H9 (cell line): Measurements from ENCODE around the gene ME3. TPM values are rescaled to one million over a fixed set of nuclear protein-coding genes. Genes with fewer than 3 reads are reported as not detected.

Source experiments
- DNase-seq: peaks from one replicate; pipeline ENCODE4 v3.0.0-alpha.2; 2017
- H2AFZ ChIP-seq: one replicate; pipeline ENCODE4 v1.6.1; 2013; ENCODE audit warnings: mild to moderate bottlenecking, low read length, control low read depth, moderate library complexity
- H2AK5ac ChIP-seq: 2 replicates; pipeline ENCODE4 v1.6.1; 2013; ENCODE audit warnings: low read length, control low read depth, mixed read lengths; ENCODE audit not compliant: insufficient read length
- H2BK120ac ChIP-seq: one replicate; pipeline ENCODE4 v1.6.1; 2013; ENCODE audit warnings: low read depth, mild to moderate bottlenecking, low read length, control low read depth, inconsistent platforms; ENCODE audit not compliant: poor library complexity, severe bottlenecking
- H2BK12ac ChIP-seq: 2 replicates; pipeline ENCODE4 v1.6.1; 2013; ENCODE audit warnings: low read length, control low read depth, mixed read lengths, low read depth; ENCODE audit not compliant: insufficient read length
- H2BK15ac ChIP-seq: 2 replicates; pipeline ENCODE4 v1.6.1; 2013; ENCODE audit warnings: low read depth, low read length, control low read depth
- H2BK20ac ChIP-seq: one replicate; pipeline ENCODE4 v1.6.1; 2013; ENCODE audit warnings: low read depth, mild to moderate bottlenecking, low read length, control low read depth, inconsistent platforms; ENCODE audit not compliant: poor library complexity, severe bottlenecking
- H2BK5ac ChIP-seq: 2 replicates; pipeline ENCODE4 v1.6.1; 2013; ENCODE audit warnings: low read length, control low read depth, mixed read lengths; ENCODE audit not compliant: insufficient read length
- H3K14ac ChIP-seq: 2 replicates; pipeline ENCODE4 v1.6.1; 2013; ENCODE audit warnings: low read length, control low read depth; ENCODE audit not compliant: insufficient read depth
- H3K18ac ChIP-seq: 2 replicates; pipeline ENCODE4 v1.6.1; 2013; ENCODE audit warnings: low read depth, mild to moderate bottlenecking, mixed read lengths, low read length, control low read depth; ENCODE audit not compliant: insufficient read length
- H3K23ac ChIP-seq: 2 replicates; pipeline ENCODE4 v1.6.1; 2013; ENCODE audit warnings: low read length, control low read depth, mixed read lengths, low read depth; ENCODE audit not compliant: insufficient read length
- H3K23me2 ChIP-seq: 2 replicates; pipeline ENCODE4 v1.6.1; 2013; ENCODE audit warnings: low read depth, mild to moderate bottlenecking, mixed read lengths, low read length, control low read depth; ENCODE audit not compliant: insufficient read length, poor library complexity, severe bottlenecking
- H3K27ac ChIP-seq: 2 replicates; pipeline ENCODE4 v1.5.1; 2013; ENCODE audit warnings: low read length, control low read depth, mixed read lengths, low read depth; ENCODE audit not compliant: insufficient read length
- H3K27me3 ChIP-seq: 2 replicates; pipeline ENCODE4 v1.6.1; 2013; ENCODE audit warnings: low read length, control low read depth, inconsistent platforms; ENCODE audit not compliant: insufficient read depth
- H3K4ac ChIP-seq: 2 replicates; pipeline ENCODE4 v1.6.1; 2013; ENCODE audit warnings: low read depth, mild to moderate bottlenecking, control low read depth, inconsistent platforms, low read length, moderate library complexity
- H3K4me1 ChIP-seq: 2 replicates; pipeline ENCODE4 v1.6.1; 2013; ENCODE audit warnings: low read length, control low read depth, inconsistent platforms; ENCODE audit not compliant: insufficient read depth
- H3K4me2 ChIP-seq: 2 replicates; pipeline ENCODE4 v1.6.1; 2013; ENCODE audit warnings: low read length, control low read depth, mixed read lengths; ENCODE audit not compliant: insufficient read length, insufficient read depth
- H3K56ac ChIP-seq: 2 replicates; pipeline ENCODE4 v1.6.1; 2013; ENCODE audit warnings: low read depth, mild to moderate bottlenecking, mixed read lengths, low read length, control low read depth; ENCODE audit not compliant: insufficient read length
- H3K79me1 ChIP-seq: 2 replicates; pipeline ENCODE4 v1.6.1; 2013; ENCODE audit warnings: low read depth, mild to moderate bottlenecking, moderate library complexity, low read length, control low read depth, inconsistent platforms; ENCODE audit not compliant: insufficient read depth, poor library complexity, severe bottlenecking
- H3K79me2 ChIP-seq: 2 replicates; pipeline ENCODE4 v1.6.1; 2013; ENCODE audit warnings: low read length, control low read depth, inconsistent platforms; ENCODE audit not compliant: insufficient read depth
- H3K9ac ChIP-seq: 2 replicates; pipeline ENCODE4 v1.6.1; 2013; ENCODE audit warnings: low read length, control low read depth, mixed read lengths; ENCODE audit not compliant: insufficient read length; ENCODE audit errors: extremely low read depth
- H3K9me3 ChIP-seq: one replicate; pipeline ENCODE4 v1.6.1; 2013; ENCODE audit warnings: low read depth, low read length, inconsistent platforms; ENCODE audit not compliant: control insufficient read depth
- H3T11ph ChIP-seq: one replicate; pipeline ENCODE4 v1.6.1; 2013; ENCODE audit warnings: mild to moderate bottlenecking, low read length, control low read depth, inconsistent platforms
- H4K20me1 ChIP-seq: one replicate; pipeline ENCODE4 v1.6.1; 2013; ENCODE audit not compliant: control insufficient read depth, insufficient read length, insufficient read depth
- H4K5ac ChIP-seq: 2 replicates; pipeline ENCODE4 v1.6.1; 2013; ENCODE audit warnings: low read depth, mild to moderate bottlenecking, mixed read lengths, low read length, control low read depth; ENCODE audit not compliant: insufficient read length
- H4K8ac ChIP-seq: replicated peaks from 2 replicates; pipeline ENCODE4 v1.6.1; 2013; ENCODE audit warnings: low read length, control low read depth, mixed read lengths, low read depth; ENCODE audit not compliant: insufficient read length
- H4K91ac ChIP-seq: 2 replicates; pipeline ENCODE4 v1.6.1; 2013; ENCODE audit warnings: low read depth, mild to moderate bottlenecking, moderate library complexity, mixed read lengths, low read length, control low read depth; ENCODE audit not compliant: insufficient read length
- H3K27ac Mint-ChIP-seq, 3 experiments: 2 replicates in 2 of 3; 3 replicates in 1 of 3; pipeline ENCODE4 v1.8.0; 2020 to 2021; ENCODE audit warnings: mixed read lengths in 3 of 3, mild to moderate bottlenecking in 1 of 3, moderate library complexity in 1 of 3
- H3K27me3 Mint-ChIP-seq: 2 replicates; pipeline ENCODE4 v1.8.0; 2021; ENCODE audit warnings: low read depth, mild to moderate bottlenecking, moderate library complexity, mixed read lengths
- H3K36me3 Mint-ChIP-seq, 3 experiments: 2 replicates in 2 of 3; 3 replicates in 1 of 3; pipeline ENCODE4 v1.8.0; 2020 to 2021; ENCODE audit warnings: low read depth in 3 of 3, mixed read lengths in 3 of 3; ENCODE audit not compliant: insufficient read depth in 1 of 3
- H3K4me1 Mint-ChIP-seq, 2 experiments: 2 replicates each; pipeline ENCODE4 v1.8.0; 2020; ENCODE audit warnings: mixed read lengths in 2 of 2
- H3K4me3 Mint-ChIP-seq, 2 experiments: 2 replicates in 1 of 2; 3 replicates in 1 of 2; pipeline ENCODE4 v1.8.0; 2020 to 2021; ENCODE audit warnings: mild to moderate bottlenecking in 2 of 2, mixed read lengths in 2 of 2, moderate library complexity in 1 of 2
- H3K9me3 Mint-ChIP-seq, 2 experiments: 2 replicates in 1 of 2; 3 replicates in 1 of 2; pipeline ENCODE4 v1.8.0; 2020; ENCODE audit warnings: mild to moderate bottlenecking in 2 of 2, mixed read lengths in 2 of 2, moderate library complexity in 1 of 2
- WGBS: extraction: QIAGEN DNeasy Blood & Tissue Kit; methylation state at CpG from one replicate; pipeline ENCODE4 v1.1.7; 2013; ENCODE audit warnings: missing lambda C conversion rate, low lambda C conversion rate, mixed read lengths; ENCODE audit not compliant: insufficient read length; ENCODE audit errors: extremely low coverage; 5-methylcytosine and 5-hydroxymethylcytosine counted together
- total RNA-seq: library from RNA; stranded (reverse); gene quantifications from 2 replicates; pipeline ENCODE4 v1.2.1, GENCODE V29; 2021
- TF ChIP-seq, protein P1 (sequence below): fragments of 200-600 bp; sonication (generic); conservative IDR thresholded peaks from 3 replicates; pipeline ENCODE4 v1.8.0; 2021; ENCODE audit warnings: antibody characterized with exemption, mild to moderate bottlenecking

The ME3 gene
- total RNA-seq, 1 experiment from 2014 or later: 2.8 TPM

DNA sequence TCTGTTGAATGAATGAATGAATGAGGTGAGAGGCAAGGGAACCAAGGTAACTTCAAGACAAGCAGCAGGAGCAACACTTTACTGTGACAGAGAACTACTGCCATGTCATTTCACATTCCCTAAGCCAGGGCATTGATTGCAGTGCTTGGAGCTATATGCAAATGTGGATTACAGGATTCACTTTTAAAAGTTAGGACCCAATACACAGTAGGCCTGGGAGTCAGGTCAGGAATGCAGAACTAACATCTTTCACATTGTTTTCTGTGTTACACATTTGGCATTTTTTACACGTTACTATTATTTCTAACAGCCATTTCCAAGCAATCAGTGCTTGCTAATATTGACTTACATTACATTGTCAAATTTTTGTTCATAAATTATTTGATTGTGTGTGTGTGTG lies 26.2 kb upstream of the ME3 start:
- Histone ChIP-seq H3K4me1 (no peaks in the 10 kb centered on the region), H2BK20ac (no peak overlapping the region), H4K20me1 (no peaks in the 10 kb centered on the region), H2AK5ac (no peak overlapping the region), H3K56ac (no peak overlapping the region), H3K4me2 (no peak overlapping the region), H2BK15ac (no peak overlapping the region), H3K4ac (no peak overlapping the region), H3K18ac (no peak overlapping the region), H3K79me1 (no peaks in the 10 kb centered on the region), H2BK12ac (no peak overlapping the region), H3K27me3 (no peaks in the 10 kb centered on the region), H2AFZ (no peak overlapping the region), H2BK120ac (no peak overlapping the region), H3T11ph (no peak overlapping the region), H4K91ac (no peak overlapping the region), H3K9ac (no peak overlapping the region), H3K23ac (no peak overlapping the region), H3K27ac (no peak overlapping the region), H2BK5ac (no peak overlapping the region), H3K14ac (no peak overlapping the region), H4K8ac (no peak overlapping the region), H3K9me3 (no peaks in the 10 kb centered on the region), H3K79me2 (no peaks in the 10 kb centered on the region), H3K23me2 (no peaks in the 10 kb centered on the region), H4K5ac (no peak overlapping the region)
- H3K4me1 Mint-ChIP-seq: peaks cover 23 to 30% of the 10 kb centered on the region in 2 experiments
- H3K9me3 Mint-ChIP-seq: no peaks in the 10 kb centered on the region
- H3K27ac Mint-ChIP-seq: no peak overlapping the region; a peak in 1 of 7 replicates
- DNase-seq: no peak
- no peaks in the 10 kb centered on the region for H3K36me3 Mint-ChIP-seq
- no peaks in the 10 kb centered on the region for H3K27me3 Mint-ChIP-seq
- TF ChIP-seq, protein P1, sequence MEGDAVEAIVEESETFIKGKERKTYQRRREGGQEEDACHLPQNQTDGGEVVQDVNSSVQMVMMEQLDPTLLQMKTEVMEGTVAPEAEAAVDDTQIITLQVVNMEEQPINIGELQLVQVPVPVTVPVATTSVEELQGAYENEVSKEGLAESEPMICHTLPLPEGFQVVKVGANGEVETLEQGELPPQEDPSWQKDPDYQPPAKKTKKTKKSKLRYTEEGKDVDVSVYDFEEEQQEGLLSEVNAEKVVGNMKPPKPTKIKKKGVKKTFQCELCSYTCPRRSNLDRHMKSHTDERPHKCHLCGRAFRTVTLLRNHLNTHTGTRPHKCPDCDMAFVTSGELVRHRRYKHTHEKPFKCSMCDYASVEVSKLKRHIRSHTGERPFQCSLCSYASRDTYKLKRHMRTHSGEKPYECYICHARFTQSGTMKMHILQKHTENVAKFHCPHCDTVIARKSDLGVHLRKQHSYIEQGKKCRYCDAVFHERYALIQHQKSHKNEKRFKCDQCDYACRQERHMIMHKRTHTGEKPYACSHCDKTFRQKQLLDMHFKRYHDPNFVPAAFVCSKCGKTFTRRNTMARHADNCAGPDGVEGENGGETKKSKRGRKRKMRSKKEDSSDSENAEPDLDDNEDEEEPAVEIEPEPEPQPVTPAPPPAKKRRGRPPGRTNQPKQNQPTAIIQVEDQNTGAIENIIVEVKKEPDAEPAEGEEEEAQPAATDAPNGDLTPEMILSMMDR: no peak
- no CpG with 5 or more reads among the region's 1 CpG for WGBS
- H3K4me3 Mint-ChIP-seq: no peak overlapping the region
